Gastroesophageal sphincter (tissue), 3 donors: ENCODE measurements around the gene CTRL.

Experiments used
- CTCF ChIP-seq, 4 experiments: fragments of 200-600 bp in 2 of 4; fragments of 450-650 bp in 2 of 4; sonication (generic) in 1 of 4; IDR thresholded peaks; one replicate each; pipeline ENCODE4 v1.5.1; 2017 to 2019; ENCODE audit warnings: antibody characterized with exemption in 4 of 4, mild to moderate bottlenecking in 2 of 4, moderate library complexity in 2 of 4
- EP300 ChIP-seq: sonication (generic); formaldehyde crosslinking; IDR thresholded peaks from one replicate; pipeline ENCODE4 v1.6.1; 2017; ENCODE audit warnings: antibody characterized with exemption, mild to moderate bottlenecking

GRCh38 chr16:67977469-67978227 lies 46.0 kb upstream of the CTRL start:
- no peak for TF ChIP-seq EP300
- TF ChIP-seq CTCF (IDR thresholded peaks at IDR 0.05) = no peak
